Measurements from ENCODE around the gene NOM1.

The NOM1 gene

DNA sequence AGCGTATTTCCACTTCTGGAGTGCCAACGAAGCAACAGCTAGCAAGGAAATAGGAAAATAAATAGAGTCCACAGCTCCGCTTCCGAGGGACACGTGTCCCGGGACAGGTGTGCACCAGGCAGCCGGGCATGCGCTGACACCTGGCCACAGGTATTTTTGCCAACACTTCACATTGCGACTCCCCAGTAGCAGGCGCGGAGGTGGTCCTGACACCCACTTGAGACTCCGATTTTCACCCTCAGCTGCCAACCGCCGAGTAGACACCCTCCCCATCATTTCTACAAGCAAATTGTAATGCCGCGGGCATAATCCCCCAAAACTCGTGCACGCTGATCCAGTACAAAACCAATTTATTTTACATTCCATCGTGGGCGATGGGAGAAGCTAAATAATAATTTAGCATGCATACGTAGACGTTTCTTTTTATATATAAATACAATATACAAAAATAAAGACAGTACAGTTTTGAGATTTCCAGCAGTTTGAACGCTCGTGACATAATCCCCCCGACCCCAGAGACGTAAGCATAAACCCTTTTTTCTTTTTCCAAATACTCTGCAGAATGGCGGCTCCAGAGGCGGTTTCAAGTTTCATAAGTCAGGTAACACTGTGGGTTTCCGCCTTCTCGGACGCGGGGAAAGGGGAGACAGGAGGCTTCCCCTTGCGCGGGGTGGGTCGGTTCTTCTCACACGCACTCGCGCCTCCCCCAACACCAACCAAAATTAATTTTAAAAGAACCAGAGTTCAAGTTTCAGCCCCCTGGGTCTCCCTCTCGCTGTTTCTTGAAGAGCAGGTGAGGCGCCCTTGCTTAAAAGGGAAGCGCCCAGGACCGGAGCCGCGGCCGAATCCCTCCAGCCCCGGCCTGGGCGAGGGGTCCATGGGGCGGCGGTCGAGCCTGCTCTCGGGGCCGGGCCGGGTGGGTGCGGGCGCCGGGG lies 55.3 kb downstream of the NOM1 start:
- DNase-seq = no peak

DNA sequence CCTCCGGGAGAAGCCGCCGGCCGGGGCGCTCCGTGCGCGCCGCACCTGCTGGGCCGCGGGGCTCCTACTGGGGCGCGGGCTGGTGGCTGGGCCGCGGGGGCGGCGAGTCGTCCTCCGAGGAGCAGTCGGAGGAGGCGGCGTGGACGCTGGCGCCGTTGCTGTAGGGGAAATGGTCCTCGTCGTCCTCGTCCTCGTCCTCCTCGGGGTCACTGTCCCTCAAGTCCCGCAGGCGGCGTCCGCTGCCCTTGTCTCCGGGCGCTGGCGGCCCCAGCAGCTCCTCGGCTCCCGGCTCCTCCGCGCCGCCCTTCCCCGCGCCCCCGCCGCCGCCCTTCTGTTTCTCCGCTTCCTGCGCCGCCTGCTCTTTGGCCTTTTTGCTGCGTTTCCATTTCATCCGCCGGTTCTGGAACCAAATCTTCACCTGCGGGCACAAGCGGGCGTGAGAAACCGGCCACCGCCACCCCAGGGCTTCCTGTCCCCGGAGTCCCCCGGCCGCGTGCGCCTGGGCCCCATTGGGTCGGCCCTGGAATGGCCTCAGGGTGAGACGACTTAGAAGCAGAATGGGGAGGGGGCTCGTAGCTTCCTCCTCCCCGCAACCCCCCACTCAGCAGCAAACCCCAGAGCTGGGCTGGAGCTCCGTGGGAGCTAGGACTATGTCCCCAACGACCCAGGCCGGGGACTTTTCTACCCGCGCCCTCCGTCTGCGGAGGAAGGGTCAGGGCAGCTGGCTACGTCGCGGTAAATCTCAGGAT lies 56.1 kb downstream of the NOM1 start:
- DNase-seq = no peak

DNA sequence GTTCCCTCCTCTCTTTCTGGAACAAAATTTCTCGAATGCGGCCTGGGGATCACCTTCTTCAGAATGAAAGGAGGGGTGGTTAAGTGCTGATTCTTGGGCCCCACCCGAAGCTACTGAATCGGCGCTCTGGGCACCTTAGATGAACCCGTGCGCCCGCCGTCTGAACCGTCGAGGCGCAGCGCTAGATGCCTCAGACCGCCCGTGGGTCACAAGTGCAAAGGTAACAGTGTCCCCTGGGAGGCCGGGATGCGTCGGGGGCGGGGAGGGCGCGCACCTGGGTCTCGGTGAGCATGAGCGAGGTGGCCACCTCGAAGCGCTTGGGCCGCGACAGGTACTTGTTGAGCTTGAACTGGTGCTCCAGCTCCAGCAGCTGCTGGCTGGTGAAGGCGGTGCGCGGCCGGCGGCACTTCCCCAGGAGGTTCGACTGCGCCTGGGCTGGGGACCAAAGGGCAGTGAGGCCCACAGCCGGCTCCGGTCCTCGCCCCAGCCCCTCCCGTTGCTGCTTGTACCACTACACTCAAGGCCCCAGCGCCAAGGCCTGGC lies 56.8 kb downstream of the NOM1 start:
- no peak for DNase-seq

DNA sequence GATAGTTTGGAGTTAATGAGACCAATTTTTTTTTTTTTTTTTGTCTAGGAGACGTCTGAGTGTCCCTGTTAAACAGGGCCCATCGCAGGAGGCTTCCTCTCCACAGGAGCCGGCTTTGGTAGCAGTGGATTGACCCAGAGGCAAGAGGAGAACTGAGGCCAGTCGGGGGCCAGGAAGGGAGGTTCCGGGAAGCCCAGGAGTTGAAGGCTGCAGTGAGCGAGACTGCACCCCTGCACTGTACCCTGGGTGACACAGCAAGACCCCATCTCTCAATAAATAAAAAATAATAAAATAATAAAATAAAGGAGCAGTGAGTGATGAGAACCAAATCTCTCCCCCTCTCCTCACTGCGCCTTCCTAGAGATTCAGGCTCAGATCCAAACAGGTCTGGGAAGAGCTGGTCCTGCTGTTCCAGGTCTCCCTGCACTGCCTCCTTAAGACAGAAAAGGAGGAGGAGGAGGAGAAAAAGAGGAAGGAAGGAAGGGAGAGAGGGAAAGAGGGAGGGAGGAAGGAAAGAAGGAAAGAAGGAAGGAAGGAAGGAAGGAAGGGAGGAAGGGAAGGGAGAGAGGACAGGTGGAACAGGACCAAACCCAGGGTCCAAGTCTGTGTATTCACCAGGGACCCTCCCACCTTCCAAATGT lies 57.4 kb downstream of the NOM1 start:
- no peak for DNase-seq

DNA sequence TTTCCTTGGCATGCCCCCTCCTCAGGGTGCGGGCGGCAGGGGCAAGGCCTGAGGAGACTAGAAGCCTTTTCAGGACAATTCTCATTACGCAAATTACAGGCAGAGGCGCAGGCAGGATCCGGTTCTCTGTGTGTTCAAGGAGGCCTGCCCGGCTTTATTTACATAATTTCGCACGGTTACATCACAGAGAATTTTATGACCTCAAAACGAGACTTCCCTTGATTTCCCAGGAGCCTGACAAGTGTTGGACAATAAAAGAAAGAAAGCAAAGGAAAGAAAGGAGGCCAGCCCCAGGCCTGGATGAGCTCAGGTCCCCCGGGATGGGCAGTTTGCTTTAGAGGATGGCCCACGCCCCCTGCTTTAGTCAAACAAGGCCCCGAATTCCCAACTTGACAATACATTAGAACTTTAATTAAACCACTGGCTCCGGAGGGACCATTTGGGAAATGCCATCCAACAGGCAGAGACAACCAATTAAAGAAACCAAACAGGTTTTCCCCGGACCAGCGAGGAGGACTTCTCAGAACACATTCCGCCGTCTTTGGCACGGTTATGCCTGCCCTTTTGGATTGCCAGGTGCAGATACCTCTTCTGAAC lies 58.1 kb downstream of the NOM1 start:
- no peak for DNase-seq

DNA sequence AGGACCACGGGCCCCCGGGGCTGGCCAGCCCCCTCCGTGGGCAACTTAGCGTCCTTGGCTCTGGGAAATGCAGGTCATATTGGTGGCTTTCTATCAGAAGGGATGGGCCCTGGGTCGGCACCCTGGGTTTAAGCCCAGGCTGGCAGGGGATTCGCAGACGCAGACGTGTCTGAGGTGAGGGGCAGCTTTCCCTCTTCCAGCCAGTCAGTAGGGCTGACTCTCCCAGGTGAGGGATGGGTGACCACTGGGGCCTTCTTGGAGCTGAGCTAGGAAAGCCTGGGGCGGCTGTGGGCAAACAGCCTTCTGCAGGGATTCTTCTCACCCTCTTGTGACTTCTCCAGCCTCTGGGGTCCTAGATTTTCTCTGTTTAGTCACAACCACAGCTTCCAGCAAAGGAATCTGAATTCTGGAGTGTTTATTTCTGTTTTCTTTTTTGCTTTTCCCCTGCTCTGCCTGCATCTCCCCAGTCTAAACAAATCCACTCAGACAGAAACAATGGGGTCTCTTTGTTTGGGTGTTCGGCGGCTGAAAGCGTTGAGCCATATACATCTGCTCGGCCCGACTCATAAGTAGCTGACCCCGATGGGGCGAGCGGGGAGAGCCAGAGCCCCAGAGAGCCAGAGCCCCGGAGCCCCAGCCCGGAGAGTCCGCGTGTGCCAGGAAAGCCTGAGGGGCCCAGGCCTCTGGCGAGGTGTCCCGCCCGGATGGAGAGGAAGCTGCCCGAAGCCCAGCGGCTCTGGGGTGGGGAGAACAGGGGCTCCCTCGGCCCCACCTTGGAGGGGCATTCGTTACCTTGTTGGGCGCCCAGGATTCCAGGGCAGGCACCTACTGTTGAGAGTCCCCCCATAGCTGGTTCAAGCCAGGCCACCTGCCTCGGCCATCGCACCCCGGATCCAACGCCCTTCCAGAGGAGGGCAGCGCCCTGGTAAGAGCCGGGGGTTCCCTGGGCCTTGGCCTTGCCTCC lies 59.0 kb downstream of the NOM1 start:
- peak in 2 of 3 experiments; percentile 47 to 48 for DNase-seq

DNA sequence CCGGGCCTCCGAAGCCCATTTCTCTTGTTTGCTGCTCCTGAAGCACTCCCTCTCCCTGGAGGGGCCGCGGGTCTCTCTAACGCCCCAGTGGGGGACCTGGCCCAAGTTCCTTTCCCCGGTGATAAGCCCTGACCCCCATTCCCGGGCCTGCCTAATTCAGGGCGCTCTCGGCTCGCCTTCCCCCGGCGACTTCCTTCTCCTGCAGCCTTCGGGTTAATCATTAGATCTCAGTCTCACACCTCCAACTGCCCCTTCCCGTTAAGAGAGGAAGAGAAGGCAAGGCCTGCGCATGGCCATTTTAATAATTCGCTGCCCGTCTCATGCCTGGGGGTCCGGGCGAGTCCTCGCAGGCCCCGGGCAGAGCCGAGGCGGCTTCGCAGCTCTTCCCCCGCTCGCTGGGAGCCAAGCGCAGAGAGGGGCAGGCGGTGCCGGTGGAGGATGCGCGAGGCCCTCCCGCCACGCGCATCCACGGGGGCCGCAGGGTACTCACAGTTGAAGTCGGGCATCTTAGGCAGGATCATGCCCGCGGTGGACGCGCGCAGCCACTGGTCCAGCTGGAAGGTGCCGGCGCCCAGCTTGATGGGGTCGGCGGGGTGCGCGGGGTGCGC lies 59.8 kb downstream of the NOM1 start:
- peak; percentile 30 to 84 (median 79) for DNase-seq

DNA sequence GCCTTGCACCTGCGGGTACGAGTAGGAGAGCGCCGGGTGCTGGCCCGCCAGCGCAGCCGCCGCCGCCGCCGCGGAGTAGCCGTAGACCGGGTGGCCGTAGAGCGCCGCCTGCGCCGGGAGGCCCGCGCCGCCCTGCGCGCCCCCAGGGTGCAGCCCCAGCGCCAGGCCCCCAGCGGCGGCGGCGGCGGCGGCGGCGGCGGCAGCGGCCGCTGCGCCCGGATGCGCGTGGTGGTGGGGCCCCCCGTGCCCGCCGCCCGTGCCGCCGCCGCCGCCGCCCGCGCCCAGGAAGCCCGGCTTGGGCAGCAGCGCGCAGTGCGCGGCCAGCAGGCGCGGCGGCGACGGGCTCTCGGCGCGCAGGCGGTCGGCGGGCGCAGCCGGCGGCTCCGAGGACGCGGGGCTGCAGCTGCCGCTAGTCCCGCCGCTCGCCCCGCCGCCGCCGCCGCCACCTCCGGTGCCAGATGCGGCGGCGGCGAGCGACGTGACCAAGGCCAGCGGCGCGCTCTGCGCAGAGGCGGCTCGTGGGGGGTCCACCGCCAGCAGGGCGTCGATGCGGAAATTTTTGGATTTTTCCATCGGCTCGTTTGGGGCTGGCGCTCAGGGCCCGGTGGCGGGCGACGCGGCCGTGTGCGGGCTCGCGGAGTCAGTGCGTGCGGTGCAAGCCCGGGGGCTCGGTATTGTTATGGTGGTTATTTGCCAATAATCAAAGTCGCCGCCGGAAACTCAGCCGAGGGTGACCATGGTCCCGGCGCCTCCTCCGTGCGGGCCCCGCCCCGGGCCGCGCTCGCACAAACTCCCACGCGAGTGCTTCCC lies 60.5 kb downstream of the NOM1 start:
- DNase-seq = peak in 1 of 3 experiments; percentile 39

DNA sequence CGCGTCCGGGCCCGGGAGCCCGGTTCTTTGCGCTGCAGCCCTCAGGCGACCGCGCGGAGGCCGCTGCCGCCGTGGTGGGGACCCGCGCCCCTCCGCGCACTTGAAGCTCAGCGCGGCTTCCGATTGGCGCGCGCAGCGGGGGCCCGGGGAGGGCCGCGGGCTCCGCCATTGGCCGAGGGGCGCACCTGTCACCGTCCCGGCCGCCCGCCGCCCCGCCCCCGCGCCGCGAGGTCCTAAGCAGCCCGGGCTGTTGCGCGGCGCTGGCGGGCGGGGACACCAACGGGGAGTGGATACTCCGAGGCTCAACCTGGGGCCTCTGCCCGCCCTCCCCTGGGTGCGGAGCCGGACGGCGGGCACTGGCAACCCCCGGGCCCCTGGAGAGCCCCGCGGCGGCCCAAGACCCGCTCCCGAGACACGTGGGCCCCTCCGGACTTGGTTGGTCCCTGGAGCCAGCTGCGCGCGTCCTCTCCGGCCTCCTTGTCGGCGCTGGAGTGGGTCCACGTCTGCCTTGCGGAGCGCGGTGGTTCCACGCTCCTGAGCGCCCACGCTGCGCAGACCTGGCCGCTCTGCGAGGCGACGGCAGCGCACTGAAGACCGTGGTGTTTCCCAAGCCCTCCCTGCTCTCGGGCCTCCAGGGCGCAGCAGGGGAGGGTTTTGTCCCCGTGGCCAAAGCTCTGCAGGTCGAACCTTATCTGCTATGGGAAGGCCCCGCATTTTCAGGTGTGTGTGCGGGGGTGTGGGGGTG lies 61.2 kb downstream of the NOM1 start, which contains the start of gene MNX1:
TSS of gene MNX1 (minus strand) at position 76 of the 745 bp plus-strand sequence. CDS start 313 bp downstream, outside the sequence.
- peak; percentile 96 to 97 (median 96) for DNase-seq

DNA sequence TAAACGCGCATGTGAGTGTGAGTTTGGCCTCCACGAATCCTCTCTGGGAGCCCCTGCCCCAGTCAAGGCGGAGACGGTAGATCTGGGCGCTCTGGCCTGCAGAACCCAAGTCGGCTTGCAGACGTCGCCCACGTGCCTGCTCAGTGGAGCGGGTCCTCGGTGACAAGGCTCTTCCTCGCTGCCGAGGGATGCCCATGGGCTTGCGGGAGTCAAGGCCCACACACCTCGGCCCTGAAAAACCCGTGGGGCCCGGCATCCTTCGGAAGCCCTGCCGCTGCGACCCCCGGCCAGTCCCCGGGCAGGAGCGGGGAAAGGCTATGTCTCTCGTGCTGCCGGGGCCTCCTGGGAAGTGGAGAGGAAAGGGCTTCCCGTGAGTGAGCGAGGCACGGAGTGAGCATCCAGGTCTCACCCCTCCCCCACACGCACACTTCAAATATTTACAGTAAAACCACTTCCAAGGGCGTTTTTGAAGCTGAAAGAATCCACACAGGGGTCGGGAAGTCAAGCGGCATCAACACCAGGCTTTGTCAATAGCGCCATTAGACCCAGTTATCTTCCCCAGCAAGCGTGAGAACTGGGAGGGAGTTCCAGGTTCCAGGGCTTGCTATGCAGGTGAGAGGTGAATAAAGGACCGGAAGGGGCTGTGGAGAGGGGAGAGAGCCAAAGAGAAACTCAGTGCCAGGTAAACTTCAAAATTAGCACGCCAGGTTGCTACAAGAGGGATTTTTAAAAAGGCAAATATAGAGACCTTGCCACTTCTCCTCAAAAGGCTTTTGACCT lies 62.0 kb downstream of the NOM1 start:
- peak; percentile 47 to 87 (median 86) for DNase-seq

DNA sequence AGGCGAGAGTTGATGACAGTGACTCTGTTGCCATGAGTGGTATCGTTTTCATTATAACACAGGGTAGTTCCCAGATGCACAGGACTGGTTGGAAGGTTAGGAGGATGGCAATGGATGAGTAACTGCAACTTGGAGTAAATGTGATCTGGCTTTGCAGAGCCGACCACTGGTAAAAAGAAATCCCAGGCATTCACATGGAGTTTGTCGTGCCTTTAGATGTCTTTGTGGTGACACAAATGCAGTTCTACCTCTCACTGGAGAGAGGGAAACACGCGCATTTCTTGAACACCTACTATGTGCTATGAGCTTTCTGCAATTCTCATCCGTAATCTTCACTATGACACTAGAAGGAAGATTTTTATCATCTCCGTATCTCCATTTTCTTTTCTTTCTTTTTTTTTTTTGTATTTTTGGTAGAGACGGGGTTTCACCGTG lies 62.6 kb downstream of the NOM1 start:
- no peak for DNase-seq

DNA sequence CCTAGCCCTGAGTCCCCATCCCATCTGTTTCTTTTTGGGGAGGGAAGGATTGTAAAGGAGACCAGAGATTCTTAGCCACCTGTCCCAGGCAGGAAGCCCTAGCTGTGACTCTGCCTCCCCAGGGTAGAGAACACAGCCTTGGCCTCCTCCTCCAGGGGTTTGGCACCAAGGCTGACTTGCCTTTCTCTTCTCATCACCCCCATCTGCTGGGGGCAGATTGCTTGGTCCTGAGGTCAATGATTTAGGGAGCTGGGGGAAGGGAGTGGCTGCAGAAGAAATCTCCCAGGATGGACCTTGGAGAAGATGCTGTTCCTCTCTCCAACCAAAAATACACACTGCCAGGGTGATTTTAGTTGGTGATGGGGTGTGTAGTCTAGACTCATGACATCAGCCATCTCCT lies 63.6 kb downstream of the NOM1 start:
- no peak for DNase-seq

DNA sequence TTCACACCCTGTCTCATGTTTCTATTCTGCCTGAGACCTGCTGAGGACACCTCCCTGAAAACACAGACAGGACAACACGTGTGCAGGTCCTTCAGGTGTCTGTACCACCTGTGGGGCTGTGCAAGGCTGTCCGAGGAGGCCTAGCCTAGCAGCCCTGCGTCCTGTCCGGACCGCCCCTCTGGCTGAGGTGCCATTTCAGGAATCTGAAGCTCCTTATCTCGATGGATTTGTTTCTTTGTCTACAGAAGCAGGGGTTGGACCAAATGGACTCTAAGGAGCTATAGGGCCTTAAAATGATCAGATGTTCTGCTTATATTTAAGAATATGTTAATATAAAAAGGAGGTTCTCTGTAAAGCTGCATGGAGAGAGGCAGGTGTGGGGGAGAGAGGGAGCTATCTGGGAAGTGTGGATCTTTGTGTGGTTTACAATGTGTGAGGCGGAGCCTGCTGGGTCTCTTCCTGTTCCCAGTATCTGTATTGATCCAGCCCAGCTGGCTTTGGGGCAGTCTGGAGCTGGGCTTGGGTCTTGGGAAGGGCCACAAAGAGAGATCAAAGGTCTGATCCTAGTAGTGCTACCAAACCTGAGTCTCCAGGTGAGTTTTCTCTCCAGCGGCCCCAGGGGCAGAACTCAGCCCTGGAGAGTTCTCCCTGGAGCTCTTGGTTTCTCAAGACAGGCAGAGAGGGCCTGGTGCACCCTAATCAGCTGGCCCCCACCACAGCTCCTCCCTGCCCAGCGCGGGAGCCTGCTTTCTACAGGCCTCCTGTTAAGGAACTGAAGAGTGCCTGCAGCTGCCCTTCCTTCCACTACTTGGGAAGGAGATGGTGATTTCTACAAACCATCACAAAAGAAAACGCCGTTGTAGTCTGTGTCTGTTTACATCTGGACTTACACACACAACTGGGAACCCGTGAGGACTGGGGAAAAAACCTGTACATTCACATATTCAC lies 64.4 kb downstream of the NOM1 start:
- DNase-seq = no peak

DNA sequence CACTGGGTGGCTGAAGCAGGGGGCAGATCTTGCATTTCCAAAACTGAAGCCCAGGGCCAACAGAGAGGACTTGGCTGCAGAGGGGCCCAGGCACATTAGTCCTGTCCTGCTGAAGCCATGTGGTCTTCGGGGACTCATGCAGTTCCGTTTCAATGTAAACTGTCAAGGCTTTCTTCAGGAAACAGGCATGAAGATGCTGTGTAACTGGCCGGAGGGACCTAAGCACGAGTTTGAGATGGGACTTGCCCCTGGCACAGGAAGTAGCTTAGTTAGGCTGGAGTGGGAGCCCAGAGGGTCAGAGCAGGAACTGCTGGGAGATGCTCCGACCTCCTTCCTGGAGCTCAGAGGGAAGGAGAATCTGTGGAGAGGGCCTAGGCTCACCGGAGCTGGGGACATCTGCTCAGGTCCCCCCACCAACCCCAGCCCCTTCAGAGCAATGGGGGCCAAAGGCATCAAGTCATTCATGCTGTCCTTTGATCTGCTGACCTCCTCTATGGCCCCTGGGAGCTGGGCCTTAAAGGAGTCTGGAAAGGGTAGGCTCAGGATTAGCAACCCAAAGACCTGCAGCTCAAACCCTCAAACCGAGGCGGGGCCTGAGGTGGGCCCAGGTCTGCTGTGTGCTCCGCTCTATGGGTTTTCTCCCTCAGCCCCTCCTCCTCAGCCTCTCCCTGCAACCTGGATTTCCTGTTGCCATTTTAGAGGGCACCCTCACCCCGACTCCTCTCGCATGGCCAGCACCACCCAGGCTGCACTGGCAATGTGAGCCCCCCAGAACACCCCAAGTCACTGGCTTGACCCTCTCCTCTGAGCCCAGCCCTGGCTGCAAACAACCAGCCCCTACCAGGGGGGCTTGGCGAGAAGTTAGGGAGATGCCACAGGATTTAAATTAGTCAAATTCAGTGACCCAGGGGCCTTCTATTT lies 65.4 kb downstream of the NOM1 start:
- no peak for DNase-seq

DNA sequence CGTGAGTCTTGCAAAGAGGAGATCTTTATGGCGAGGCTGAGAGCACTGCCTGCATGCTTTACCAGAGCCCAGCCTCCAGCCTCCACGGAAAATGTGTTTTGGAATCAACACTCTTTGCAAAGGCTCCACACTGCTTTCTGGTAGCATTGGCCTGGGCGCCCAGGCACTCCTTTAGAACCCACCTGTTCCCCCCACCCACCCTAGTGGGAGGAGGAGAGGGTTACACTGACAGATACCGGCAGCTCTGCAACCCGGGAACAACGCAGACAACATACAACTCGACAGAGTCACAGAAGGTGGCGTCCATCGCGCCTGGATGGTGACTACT lies 66.5 kb downstream of the NOM1 start:
- DNase-seq = no peak

All from NCI-H1417 (cell line).